ENCODE measurements around the gene TRAFD1.

Gene TRAFD1

DNA sequence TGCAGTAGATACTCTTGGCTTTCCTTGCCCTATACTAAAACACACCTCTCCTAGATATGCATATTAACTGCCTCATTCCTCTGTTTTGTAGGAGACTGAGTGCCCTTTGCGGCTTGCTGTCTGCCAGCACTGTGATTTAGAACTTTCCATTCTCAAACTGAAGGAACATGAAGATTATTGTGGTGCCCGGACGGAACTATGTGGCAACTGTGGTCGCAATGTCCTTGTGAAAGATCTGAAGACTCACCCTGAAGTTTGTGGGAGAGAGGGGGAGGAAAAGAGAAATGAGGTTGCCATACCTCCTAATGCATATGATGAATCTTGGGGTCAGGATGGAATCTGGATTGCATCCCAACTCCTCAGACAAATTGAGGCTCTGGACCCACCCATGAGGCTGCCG lies 15.4 kb downstream of the TRAFD1 start (continued):
- TF ChIP-seq ZFP3 (CRISPR knock-in tag; IDR thresholded peaks at IDR 0.05) (no peak), TOX (CRISPR knock-in tag; IDR thresholded peaks at IDR 0.05; ENCODE audit: borderline replicate concordance) (no peak), ZNF70 (CRISPR knock-in tag; IDR thresholded peaks at IDR 0.05) (no peak), RARB (CRISPR knock-in tag; IDR thresholded peaks at IDR 0.05) (no peak), CSDC2 (CRISPR knock-in tag; IDR thresholded peaks at IDR 0.05) (no peak)
- TF ChIP-seq, protein P1, sequence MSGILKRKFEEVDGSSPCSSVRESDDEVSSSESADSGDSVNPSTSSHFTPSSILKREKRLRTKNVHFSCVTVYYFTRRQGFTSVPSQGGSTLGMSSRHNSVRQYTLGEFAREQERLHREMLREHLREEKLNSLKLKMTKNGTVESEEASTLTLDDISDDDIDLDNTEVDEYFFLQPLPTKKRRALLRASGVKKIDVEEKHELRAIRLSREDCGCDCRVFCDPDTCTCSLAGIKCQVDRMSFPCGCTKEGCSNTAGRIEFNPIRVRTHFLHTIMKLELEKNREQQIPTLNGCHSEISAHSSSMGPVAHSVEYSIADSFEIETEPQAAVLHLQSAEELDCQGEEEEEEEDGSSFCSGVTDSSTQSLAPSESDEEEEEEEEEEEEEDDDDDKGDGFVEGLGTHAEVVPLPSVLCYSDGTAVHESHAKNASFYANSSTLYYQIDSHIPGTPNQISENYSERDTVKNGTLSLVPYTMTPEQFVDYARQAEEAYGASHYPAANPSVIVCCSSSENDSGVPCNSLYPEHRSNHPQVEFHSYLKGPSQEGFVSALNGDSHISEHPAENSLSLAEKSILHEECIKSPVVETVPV (CRISPR knock-in tag; IDR thresholded peaks at IDR 0.05): no peak

DNA sequence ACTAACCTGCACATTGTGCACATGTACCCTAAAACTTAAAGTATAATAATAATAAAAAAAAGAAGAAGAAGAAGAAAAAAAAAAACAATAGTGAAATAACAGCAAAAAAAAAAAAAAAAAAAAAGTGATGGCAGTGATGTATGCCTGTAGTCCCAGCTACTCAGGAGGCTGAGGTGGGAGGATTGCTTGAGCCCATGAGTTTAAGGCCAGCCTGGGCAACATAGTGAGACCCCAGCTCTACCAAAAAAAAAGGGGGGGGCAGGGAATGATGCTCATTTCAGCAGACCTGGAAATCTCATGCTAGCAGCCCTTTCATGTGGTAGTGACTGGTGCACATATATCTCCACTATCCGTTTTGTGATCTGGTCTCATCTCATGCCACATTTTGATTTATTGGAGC lies 20.8 kb downstream of the TRAFD1 start:
- no peak for ATAC-seq

DNA sequence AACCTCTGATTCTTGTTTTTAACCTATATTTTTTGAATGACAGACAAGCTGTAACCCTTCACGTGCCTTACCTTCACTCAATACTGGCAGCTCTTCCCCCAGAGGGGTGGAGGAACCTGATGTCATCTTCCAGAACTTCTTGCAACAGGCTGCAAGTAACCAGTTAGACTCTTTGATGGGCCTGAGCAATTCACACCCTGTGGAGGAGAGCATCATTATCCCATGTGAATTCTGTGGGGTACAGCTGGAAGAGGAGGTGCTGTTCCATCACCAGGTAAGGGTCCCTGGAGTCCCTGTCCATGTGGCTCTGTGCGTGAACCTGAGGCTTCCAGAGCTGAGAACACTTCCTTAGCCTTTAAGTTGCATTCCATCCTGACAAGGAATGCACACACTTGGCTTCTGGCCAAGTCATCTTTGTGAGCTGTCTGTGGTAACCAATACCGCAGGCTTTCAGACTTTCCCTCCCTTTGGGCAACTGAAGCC lies 22.7 kb downstream of the TRAFD1 start:
- peak; percentile 88 for ATAC-seq
- TF ChIP-seq ZFP3 (CRISPR knock-in tag; IDR thresholded peaks at IDR 0.05): no peak
- no peak for TF ChIP-seq SNAI2 (CRISPR knock-in tag; IDR thresholded peaks at IDR 0.05)
- TF ChIP-seq, protein P2, sequence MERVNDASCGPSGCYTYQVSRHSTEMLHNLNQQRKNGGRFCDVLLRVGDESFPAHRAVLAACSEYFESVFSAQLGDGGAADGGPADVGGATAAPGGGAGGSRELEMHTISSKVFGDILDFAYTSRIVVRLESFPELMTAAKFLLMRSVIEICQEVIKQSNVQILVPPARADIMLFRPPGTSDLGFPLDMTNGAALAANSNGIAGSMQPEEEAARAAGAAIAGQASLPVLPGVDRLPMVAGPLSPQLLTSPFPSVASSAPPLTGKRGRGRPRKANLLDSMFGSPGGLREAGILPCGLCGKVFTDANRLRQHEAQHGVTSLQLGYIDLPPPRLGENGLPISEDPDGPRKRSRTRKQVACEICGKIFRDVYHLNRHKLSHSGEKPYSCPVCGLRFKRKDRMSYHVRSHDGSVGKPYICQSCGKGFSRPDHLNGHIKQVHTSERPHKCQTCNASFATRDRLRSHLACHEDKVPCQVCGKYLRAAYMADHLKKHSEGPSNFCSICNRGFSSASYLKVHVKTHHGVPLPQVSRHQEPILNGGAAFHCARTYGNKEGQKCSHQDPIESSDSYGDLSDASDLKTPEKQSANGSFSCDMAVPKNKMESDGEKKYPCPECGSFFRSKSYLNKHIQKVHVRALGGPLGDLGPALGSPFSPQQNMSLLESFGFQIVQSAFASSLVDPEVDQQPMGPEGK (CRISPR knock-in tag; IDR thresholded peaks at IDR 0.05; ENCODE audit: borderline replicate concordance): no peak
- TF ChIP-seq, protein P3, sequence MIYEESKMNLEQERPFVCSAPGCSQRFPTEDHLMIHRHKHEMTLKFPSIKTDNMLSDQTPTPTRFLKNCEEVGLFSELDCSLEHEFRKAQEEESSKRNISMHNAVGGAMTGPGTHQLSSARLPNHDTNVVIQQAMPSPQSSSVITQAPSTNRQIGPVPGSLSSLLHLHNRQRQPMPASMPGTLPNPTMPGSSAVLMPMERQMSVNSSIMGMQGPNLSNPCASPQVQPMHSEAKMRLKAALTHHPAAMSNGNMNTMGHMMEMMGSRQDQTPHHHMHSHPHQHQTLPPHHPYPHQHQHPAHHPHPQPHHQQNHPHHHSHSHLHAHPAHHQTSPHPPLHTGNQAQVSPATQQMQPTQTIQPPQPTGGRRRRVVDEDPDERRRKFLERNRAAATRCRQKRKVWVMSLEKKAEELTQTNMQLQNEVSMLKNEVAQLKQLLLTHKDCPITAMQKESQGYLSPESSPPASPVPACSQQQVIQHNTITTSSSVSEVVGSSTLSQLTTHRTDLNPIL (CRISPR knock-in tag; IDR thresholded peaks at IDR 0.05; ENCODE audit: low read depth): no peak
- TF ChIP-seq ESRRG (CRISPR knock-in tag; IDR thresholded peaks at IDR 0.05): no peak
- no peak for TF ChIP-seq OSR1 (CRISPR knock-in tag; IDR thresholded peaks at IDR 0.05)
- no peak for TF ChIP-seq PPARA (CRISPR knock-in tag; IDR thresholded peaks at IDR 0.05; ENCODE audit: borderline replicate concordance)
- TF ChIP-seq TCF4 (CRISPR knock-in tag; IDR thresholded peaks at IDR 0.05; ENCODE audit: borderline replicate concordance): no peak
- no peak for TF ChIP-seq GLIS3 (CRISPR knock-in tag; IDR thresholded peaks at IDR 0.05)
- TF ChIP-seq, protein P4, sequence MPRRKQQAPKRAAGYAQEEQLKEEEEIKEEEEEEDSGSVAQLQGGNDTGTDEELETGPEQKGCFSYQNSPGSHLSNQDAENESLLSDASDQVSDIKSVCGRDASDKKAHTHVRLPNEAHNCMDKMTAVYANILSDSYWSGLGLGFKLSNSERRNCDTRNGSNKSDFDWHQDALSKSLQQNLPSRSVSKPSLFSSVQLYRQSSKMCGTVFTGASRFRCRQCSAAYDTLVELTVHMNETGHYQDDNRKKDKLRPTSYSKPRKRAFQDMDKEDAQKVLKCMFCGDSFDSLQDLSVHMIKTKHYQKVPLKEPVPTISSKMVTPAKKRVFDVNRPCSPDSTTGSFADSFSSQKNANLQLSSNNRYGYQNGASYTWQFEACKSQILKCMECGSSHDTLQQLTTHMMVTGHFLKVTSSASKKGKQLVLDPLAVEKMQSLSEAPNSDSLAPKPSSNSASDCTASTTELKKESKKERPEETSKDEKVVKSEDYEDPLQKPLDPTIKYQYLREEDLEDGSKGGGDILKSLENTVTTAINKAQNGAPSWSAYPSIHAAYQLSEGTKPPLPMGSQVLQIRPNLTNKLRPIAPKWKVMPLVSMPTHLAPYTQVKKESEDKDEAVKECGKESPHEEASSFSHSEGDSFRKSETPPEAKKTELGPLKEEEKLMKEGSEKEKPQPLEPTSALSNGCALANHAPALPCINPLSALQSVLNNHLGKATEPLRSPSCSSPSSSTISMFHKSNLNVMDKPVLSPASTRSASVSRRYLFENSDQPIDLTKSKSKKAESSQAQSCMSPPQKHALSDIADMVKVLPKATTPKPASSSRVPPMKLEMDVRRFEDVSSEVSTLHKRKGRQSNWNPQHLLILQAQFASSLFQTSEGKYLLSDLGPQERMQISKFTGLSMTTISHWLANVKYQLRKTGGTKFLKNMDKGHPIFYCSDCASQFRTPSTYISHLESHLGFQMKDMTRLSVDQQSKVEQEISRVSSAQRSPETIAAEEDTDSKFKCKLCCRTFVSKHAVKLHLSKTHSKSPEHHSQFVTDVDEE (CRISPR knock-in tag; IDR thresholded peaks at IDR 0.05): no peak
- no peak for TF ChIP-seq ZFP30 (CRISPR knock-in tag; IDR thresholded peaks at IDR 0.05)
- no peak for TF ChIP-seq CSDC2 (CRISPR knock-in tag; IDR thresholded peaks at IDR 0.05)

More for the DNA sequence above, 20.8 kb downstream of the TRAFD1 start:
- TF ChIP-seq ZNF565 (CRISPR knock-in tag; conservative IDR thresholded peaks at IDR 0.05; ENCODE audit: low read depth) (no peak), CSDC2 (CRISPR knock-in tag; IDR thresholded peaks at IDR 0.05) (no peak), TOX (CRISPR knock-in tag; IDR thresholded peaks at IDR 0.05; ENCODE audit: borderline replicate concordance) (no peak), ISL1 (CRISPR knock-in tag; IDR thresholded peaks at IDR 0.05) (no peak), TCF4 (CRISPR knock-in tag; IDR thresholded peaks at IDR 0.05; ENCODE audit: borderline replicate concordance) (no peak), BACH2 (CRISPR knock-in tag; IDR thresholded peaks at IDR 0.05; ENCODE audit: borderline replicate concordance) (no peak), ZFP30 (CRISPR knock-in tag; IDR thresholded peaks at IDR 0.05) (no peak), ESRRG (CRISPR knock-in tag; IDR thresholded peaks at IDR 0.05) (no peak), GLIS3 (CRISPR knock-in tag; IDR thresholded peaks at IDR 0.05) (no peak), SNAI2 (CRISPR knock-in tag; IDR thresholded peaks at IDR 0.05) (no peak), ZNF8 (CRISPR knock-in tag; IDR thresholded peaks at IDR 0.05) (no peak), ZFP3 (CRISPR knock-in tag; IDR thresholded peaks at IDR 0.05) (no peak), ARNTL (CRISPR knock-in tag; IDR thresholded peaks at IDR 0.05; ENCODE audit: borderline replicate concordance, low read depth) (no peak), RARB (CRISPR knock-in tag; IDR thresholded peaks at IDR 0.05) (no peak), ZNF70 (CRISPR knock-in tag; IDR thresholded peaks at IDR 0.05) (no peak), PPARA (CRISPR knock-in tag; IDR thresholded peaks at IDR 0.05; ENCODE audit: borderline replicate concordance) (no peak)
- TF ChIP-seq, protein P3 (CRISPR knock-in tag; IDR thresholded peaks at IDR 0.05; ENCODE audit: low read depth): no peak
- TF ChIP-seq, protein P2 (CRISPR knock-in tag; IDR thresholded peaks at IDR 0.05; ENCODE audit: borderline replicate concordance): no peak
- TF ChIP-seq, protein P4 (CRISPR knock-in tag; IDR thresholded peaks at IDR 0.05): no peak
